ENCODE results near the gene ZBTB4. TPM values are rescaled to one million over a fixed set of nuclear protein-coding genes. Genes with fewer than 3 reads are reported as not detected.
"Not testable (repeated sequence)": the region's sequence is repeated elsewhere in the genome, so short reads cannot be mapped to it uniquely, and the experiment has no call there.

ZBTB4 gene
- total RNA-seq, 1 experiment from 2014 or later, result 18.1 TPM

DNA sequence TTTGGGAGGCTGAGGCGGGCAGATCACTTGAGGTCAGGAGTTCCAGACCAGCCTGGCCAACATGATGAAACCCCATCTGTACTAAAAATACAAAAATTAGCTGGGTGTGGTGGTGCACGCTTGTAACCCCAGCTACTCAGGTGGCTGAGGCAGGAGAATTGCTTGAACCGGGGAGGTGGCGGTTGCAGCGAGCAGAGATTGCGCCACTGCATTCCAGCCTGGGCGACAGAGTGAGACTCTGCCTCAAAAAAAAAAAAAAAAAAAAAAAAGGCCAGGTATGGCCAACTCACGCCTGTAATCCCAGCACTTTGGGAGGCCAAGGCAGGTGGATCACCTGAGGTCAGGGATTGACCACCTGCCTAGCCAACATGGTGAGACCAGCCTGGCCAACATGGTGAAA is 4.7 kb downstream of the ZBTB4 start:
- DNase-seq (ENCODE audit: low read depth), result not testable (repeated sequence)

DNA sequence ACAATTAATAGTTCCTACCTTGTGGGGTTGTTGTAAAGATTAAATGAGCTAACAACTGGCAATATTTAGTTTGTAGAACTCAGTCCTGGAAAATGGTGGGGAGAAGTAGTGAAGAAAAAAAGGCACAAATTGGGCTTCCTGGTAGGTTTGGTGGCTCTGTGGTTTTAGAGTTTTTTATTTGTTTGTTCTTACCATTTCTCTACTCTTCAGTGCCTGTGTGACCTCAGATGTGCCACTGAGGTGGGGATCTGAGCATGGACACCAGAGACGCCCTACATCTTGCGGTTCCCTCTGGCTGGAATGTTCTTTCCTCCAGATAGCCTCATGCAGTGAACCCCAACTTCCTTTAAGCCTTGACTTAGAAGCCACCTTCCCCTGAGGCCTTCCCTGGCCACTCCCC is 7.7 kb downstream of the ZBTB4 start:
- DNase-seq (ENCODE audit: low read depth), result no peak

DNA sequence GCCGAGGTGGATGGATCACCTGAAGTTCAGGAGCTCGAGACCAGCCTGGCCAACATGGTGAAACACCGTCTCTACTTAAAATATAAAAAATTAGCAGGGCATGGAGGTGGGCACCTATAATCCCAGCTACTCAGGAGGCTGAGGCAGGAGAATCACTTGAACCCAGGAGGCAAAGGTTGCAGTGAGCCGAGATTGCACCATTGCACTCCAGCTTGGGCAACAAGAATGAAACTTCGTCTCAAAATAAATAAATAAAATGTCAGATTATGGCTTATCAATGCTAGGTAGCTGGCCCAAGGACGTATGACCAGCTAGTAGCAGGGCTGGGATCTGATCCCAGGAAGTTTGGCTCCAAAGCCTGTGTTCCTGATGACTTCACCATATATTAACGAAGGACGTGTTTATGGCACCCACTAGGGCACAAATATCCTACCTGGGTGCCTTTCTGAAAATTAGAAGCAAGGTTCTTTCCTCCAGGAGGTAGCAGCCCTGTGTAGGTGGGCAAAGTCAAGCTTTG is 8.9 kb downstream of the ZBTB4 start:
- DNase-seq (ENCODE audit: low read depth), result not testable (repeated sequence)

DNA sequence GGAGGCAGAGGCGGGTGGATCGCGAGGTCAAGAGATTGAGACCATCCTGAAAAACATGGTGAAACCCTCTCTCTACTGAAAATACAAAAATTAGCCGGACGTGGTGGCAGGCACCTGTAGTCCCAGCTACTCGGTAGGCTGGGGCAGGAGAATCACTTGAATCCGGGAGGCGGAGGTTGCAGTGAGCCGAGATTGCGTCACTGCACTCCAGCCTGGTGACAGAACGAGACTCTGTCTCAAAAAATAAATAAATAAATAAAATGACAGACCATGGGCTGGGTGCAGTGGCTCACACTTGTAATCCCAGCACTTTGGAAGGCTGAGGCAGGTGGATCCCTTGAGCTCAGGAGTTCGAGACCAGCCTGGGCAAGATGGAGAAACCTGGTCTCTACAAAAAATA is 9.6 kb downstream of the ZBTB4 start:
- not testable (repeated sequence) for DNase-seq (ENCODE audit: low read depth)

DNA sequence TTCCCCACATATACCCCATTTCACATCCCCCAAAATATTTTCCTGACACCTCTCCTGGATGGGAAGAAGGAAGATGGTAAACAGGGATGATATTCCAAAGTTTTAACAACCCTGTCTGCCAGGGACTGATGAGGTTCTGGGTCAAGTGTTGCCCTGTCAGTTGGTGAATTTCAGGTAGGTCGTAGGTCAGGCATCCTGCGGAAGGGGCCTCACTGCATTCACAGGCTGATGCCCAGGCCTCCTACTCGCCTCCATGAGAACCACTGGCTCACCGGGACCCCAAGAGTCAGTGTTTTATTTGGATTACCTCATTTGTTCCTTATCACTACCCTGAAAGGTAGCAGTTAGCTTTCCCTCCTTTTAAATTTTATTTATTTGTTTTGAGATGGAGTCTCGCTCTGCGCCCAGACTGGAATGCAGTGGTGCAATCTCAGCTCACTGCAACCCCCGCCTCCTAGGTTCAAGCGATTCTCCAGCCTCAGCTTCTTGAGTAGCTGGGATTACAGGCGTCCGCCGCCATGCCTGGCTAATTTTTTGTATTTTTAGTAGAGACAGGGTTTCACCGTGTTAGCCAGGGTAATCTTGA is 10.5 kb downstream of the ZBTB4 start:
- DNase-seq (ENCODE audit: low read depth), result no peak

DNA sequence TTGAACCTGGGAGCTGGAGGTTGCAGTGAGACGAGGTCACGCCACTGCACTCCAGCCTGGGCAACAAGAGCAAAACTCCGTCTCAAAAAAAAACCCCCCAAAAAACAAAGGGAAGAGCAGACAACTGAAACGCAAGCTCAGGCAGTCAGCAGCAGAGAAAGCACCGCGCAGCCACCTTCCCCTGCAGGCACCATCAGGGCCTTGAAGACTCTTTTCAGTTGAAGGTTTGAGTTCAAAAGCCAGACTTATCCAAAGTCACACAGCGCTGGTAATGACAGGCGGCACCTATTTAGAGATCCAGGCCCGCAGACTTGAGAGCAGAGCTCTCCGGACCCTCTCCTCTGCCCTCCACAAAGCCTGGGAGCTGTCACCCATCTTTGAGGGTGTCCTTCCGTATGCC is 11.1 kb downstream of the ZBTB4 start:
- no peak for DNase-seq (ENCODE audit: low read depth)

DNA sequence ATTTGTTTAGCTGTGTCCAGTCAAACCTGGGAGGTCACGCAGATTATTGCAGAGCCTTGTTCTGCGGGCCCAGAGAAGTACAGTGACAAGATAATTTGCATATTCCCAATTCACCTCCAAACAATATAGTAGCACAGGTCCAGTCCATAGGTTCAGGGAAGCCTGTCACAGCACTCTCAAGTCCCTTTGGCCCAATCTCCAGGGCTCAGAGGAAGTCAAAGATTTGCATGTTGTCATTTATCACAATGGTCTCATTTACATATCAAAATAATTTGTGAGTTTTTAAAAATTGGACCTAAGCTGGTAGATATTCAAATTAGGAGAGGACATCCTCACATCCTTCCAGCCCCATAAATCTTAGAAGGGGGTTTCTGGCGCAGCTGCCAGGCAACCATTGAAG is 11.9 kb downstream of the ZBTB4 start:
- DNase-seq (ENCODE audit: low read depth), result no peak

DNA sequence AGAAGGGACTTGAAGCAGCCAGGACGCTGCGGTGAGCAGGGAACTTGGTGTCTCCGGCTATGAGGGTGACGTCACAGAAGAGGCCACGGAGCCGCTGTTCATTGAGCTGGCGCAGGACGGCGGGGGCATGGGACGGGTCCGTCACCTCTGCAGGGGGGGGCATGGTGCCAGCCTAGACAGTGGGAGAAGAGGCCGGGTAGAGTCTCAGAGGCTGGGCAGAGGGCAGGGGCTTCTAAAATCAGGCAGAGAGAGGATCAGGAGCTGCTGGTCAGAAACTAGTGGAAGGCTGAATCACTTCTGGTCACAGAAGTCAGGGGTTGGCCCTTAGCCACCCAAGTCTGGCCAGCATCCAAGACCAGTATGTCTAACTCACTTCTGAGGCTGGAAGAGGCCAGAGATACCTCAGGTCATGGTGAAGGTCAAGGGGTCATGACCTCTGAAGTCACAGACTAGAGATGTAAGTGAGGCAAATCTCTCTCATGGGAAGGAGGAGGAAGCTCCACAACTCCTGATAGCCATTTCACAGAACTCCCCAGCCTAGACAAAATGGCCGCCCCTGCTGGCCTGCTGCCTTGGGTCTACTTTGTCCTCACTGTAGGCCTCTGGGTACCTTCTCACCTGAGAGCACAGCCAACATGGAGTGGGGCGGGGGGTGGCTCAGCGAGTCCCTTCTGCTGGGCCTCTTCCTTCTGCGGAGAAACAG is 12.6 kb downstream of the ZBTB4 start:
- no peak for DNase-seq (ENCODE audit: low read depth)

DNA sequence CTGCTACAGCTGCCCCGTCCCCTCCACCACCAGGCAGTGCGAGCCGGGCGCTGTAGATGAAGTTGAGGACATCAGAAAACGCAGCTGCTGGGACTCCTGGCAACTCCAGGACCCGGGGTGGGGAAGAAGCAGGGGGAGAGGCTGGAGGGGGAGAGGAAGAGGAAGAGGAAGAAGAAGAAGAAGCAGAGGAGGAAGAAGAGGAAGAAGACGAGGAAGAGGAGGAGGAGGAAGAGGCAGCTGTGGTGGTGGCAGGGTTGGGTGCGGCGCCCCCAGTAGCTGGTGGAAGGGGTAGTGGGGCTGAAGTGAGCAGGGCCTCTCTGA is 13.2 kb downstream of the ZBTB4 start:
- DNase-seq (ENCODE audit: low read depth), result no peak

DNA sequence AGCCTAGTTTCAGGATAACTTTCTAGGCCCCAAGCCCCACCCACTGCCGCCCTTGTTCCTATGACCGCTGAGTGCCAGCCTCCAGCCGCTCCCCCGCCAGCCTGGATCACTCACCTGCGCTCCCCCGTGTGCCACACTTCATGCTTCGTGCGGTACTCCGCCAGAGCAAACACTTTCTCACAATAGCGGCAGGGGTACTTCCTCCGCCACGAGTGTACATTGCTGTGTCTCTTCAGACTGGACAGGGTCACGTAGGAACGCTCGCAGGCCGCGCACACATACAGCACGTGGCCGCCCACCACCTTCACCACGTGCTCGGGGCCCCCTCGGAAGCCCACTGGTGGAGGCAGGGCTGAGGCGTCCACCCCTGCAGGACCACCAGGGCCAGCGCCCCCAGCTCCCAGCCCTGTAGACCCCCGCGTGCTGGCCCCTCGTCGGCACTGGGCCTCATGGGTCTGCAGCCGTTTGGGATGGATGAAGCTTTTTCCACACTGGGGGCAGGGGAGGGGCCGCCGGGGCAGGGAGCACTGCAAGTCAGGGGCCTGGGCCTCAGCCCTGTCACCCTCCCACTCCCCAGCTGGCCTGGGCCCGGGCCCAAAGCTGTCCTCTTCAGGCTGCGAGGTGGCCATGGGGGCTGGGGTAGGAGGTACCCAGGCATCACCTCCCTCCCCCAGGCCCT is 13.7 kb downstream of the ZBTB4 start:
- no peak for DNase-seq (ENCODE audit: low read depth)

DNA sequence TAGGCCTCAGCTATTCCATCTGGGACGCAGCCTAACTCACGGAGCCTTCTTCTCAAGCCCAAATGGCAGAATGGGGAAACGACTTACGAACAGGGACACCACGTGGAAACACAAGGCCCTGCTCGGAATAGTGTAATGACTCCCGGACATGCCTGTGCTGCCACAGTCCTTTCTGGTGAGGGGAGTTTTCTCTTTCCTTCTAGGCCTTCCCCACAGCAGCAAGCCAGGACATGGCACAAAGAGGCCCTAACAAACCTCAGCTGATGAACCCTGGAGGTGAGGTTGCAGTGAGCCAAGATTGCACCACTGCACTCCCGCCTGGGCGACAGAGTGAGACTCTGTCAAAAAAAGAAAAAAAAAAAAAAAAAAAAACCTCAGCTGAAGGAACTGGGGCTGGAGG is 15.3 kb downstream of the ZBTB4 start:
- no peak for DNase-seq (ENCODE audit: low read depth)

DNA sequence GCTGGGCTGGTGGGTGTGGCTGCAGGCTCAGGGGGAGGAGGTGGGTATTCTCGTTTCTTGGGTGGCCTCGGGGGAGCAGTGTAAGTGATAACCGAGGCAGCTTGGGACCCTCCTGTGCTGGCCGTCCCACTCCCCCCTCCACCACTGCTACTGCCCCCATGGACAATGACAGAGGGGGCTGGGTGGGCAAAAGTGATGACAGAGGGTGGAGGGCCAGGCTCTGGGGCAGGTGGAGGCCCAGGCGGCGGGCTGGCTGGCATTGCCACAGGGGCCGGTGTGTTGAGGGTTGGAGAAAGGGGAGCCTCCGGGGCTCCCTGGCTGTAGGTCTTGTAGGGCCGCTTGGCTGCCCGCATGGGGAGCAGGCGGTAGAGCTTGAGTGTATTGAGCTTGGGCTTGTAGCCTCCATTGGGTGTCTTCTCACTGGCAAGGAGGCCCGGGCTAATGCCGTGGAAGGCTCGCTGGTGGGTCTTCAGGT is 16.0 kb downstream of the ZBTB4 start:
- no peak for DNase-seq (ENCODE audit: low read depth)

DNA sequence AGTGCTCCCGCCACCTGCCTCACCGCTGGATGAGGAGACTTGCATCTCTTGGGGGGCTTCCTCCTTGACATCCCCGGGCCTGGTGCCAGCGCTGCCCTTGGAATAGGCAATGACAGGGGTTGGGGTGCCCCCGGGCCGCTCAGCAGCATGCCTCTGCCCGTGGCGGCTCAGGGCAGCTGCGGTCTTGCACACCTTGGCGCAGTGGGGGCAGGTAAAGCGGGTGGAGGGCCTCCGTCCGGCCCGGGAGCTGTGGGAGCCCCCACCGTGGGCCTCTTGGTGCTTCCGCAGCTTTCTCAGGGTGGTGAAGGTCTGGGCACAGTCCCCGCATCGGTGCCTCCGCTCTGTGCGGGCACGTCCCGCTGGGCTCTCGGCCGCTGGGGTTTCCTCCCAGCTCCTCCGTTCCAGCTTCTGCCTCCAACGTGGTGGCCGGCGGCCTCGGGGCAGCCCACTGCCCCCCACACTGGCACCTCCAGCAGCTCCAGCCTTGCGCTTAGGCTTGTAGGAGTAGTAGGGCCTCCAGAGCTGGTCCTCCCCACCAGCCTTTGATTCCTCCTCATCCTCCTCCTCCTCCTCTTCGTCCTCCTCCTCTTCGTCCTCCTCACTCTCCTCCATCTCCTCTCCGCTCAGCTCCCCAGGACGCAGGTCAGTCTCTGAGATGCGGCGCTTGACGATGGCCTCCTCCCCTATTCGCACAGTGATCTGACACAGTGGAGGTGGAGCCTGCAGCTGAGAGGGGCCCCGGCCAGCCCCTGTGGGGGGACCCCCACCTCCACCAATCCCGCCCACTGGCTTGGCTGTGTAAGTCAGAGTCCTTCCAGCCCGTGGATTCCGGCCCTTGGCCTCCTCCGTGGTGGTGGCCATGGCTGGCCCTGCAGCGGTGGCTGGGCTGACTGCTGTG is 16.7 kb downstream of the ZBTB4 start:
- DNase-seq (ENCODE audit: low read depth), result no peak

DNA sequence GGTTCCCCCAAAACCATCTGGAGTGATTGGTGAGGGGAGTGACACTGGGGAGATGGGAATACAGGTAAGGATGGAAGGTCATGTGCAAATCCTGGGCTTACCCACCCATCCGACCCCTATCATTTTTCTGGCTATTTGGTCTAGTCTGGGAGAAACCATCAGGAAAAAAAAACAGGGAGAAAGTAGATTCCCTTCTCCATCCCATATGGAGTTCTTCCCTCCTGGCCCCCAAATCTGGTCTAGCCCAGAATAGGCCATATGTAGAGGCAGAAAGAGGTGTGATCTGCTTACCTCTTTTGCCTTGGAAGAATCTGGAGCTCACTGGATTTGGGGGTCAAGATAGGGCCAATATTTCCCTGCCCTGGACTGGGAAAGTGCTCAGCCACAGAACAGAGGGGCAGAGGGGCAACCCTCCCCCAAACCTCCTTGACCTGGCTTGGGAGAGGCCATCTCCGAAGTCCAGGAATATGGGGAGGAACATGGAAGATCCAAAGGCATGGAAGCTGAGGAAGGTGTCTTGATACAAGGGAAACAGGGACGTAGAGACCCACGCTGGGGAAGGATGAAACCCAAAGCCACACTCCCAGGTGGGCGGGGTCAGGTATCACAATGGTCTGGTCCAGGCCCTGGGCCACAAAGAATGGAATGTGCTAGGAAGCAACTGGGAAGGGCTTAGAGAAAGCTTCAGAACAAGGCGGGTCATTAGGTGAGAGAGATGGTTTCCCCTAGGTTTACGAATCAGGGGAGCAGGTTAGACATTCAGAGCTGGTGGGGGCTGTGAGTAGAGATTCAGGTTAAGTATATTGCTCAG is 18.4 kb downstream of the ZBTB4 start:
- DNase-seq (ENCODE audit: low read depth), result no peak

DNA sequence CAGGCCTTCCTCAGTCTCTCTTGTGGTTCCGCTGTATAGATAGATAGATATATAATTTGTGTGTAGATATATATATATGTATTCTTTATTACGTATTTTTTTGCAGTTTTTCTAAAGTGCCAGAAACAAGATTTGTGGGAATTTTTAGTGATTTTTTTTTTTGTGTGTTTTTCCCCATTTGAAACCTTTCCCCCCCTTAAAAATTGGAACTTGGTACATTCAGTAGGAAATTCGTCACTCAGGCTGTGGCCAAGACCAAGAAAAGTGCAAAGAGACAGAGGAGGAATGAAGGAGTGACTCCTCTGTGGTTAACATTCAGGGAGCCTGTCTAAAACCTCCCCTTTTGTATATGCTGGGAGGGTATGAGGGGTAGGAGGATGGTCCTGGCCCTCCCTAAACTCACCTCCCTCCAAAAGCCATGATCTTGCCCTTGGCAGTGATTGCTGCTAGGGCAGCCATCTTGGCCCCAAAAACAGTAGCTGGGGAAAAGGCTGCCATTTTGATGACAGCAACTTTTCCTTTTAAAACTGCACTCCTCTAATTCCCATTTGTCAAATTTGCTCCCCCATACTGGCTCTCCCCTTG is 19.4 kb downstream of the ZBTB4 start:
- DNase-seq (ENCODE audit: low read depth), result no peak

DNA sequence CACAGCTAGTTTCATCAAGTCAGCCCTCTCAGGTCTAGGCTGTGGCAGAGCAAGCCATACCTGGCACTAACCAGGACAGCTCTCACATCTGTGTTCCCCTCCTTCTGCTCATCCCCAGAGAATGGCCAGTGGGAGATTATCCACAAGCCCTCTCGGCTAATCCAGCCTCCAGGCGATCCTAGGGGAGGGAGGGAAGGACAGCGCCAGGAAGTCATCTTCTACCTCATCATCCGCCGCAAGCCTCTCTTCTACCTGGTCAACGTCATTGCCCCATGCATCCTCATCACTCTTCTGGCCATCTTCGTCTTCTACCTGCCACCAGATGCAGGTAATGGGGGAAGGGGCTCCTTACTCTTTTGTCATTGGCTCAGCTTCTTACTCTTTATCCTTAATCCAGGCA is 31.0 kb downstream of the ZBTB4 start:
- no peak for DNase-seq (ENCODE audit: low read depth)

DNA sequence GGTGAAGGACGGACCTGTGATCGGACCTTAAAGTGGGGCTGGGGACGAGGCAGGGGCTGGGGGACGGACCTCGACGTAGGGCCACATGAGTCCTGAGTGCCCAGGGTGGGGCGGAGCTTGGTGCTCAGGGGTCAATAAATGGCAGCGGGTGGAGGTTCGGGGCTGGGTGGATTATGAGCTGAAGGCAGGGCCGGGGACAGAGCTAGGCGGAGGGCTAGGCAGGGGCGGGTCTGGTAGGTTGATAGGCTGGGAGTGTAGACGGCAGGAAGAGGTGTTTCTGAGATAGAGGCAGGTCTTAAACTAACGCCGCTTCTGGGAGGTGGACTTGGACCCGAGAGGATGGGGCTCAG is 33.8 kb downstream of the ZBTB4 start:
- no peak for DNase-seq (ENCODE audit: low read depth)

DNA sequence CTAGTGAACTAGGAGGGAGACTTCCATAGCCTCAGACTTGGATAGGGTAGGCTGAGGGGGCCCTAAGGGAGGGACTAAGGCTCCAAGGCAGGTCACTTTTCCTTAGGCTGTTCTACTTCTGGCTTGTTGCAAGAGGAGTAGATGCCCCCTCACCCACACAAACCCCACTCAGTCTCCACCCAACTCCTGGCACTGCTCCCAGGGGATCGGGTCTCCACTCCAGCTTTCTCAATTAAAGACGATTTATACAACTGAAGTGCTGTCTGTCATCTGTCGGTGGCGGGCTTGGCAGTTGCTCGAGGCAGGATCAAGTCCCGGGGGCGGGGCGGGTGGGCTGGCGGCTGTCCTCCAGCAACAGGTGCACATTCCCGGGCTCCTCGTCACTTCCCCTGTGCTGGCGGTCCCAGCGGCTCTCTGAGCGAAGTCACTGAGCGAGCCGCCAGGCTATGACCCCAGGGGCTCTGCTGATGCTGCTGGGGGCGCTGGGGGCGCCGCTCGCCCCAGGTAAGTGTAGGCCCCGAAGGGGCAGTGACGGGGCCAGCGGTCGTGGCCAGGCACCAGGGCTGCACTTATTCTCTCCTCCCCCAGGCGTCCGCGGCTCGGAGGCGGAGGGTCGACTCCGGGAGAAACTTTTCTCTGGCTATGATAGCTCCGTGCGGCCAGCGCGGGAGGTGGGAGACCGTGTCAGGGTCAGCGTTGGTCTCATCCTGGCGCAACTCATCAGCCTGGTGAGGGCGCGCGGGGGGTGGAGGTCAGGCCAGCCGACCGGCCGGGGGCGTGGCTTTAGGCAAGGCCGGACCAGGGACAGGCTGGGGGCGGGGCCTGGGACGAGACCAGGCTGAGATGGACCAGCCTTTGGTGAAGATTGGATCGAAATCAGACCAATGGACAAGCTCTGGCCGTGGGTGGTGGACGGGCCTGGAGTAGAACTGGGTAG is 34.5 kb downstream of the ZBTB4 start, which contains the start of gene CHRNB1:
Gene CHRNB1, plus strand, starts transcription at position 380 of the 937 bp plus-strand sequence. Its CDS starts 67 bp downstream, at position 447.
- no peak for DNase-seq (ENCODE audit: low read depth)

Data from HT1080 (cell line).